Activated CD4-positive, alpha-beta T cell treated with anti-CD3 and anti-CD28 coated beads, Interleukin-2, amount 10 ng/mL, durations not matched to agents 7 days and 5 days (primary cell): ENCODE results near the gene COQ8A. TPM values are rescaled to one million over a fixed set of nuclear protein-coding genes. Genes with fewer than 3 reads are reported as not detected.

ENCODE experiments used
- CTCF ChIA-PET: fragments of 350-600 bp; sonication (Branson Sonifier 250); formaldehyde crosslinking; loops from one replicate; lab custom pipeline; 2021; ENCODE audit warnings: antibody characterized with exemption; lab: Charles Lee
- POLR2A ChIA-PET: fragments of 350-600 bp; sonication (Branson Sonifier 250); formaldehyde crosslinking; loops from one replicate; lab custom pipeline; 2021; ENCODE audit warnings: antibody characterized with exemption; lab: Charles Lee
- DNase-seq: peaks from one replicate; pipeline ENCODE4 v3.0.0-alpha.2; 2020
- H3K27ac Mint-ChIP-seq: one replicate; pipeline ENCODE4 v1.8.0; 2021; ENCODE audit warnings: mild to moderate bottlenecking, moderate library complexity, mixed read lengths
- H3K27me3 Mint-ChIP-seq: one replicate; pipeline ENCODE4 v1.8.0; 2021; ENCODE audit warnings: mixed read lengths
- H3K36me3 Mint-ChIP-seq: one replicate; pipeline ENCODE4 v1.8.0; 2021; ENCODE audit warnings: low read depth, mixed read lengths
- H3K4me1 Mint-ChIP-seq: one replicate; pipeline ENCODE4 v1.8.0; 2021; ENCODE audit warnings: mixed read lengths
- H3K4me3 Mint-ChIP-seq: one replicate; pipeline ENCODE4 v1.8.0; 2021; ENCODE audit warnings: mild to moderate bottlenecking, moderate library complexity, mixed read lengths
- H3K9me3 Mint-ChIP-seq: one replicate; pipeline ENCODE4 v1.8.0; 2021; ENCODE audit warnings: mixed read lengths
- total RNA-seq, 2 experiments: library from RNA; stranded (reverse); gene quantifications; one replicate each; pipeline ENCODE4 v1.2.3, GENCODE V29; 2021

The COQ8A gene
- total RNA-seq, 2 experiments from 2014 or later: 22.6 to 25.5 TPM

DNA sequence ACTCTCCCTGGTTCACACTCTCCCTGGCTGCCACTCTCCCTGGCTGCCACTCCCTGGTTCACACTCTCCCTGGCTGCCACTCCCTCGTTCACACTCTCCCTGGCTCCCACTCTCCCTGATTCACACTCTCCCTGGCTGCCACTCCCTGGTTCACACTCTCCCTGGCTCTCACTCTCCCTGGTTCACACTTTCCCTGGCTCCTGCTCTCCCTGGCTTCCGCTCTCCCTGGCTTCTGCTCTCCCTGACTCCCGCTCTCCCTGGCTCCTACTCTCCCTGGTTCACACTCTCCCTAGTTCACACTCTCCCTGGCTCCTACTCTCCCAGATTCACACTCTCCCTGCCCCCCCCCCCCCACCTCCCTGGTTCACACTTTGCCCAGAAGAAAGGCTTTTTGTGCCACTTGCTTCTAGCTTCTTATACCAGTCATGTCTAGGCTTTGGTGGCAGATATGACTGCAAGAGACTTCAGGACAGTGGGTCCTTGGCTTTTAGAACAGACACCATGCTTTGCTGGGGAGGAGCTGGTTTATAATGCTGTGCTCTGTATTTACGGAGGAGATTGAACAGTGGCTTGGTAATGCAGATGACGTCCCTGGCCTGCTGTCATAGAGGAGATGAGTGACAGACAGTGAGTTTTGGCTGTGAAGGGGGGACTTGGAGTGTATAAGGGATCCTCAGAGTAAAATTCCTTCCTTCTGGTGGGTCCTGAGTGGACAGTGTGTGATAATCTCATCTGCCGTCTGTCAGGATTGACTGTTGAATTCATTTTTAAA lies 17.0 kb downstream of the COQ8A start:
- ChIA-PET CTCF (interaction anchor here (1.4 kb wide), 1 partner anchor 17 kb away, joined by 3 read pairs; no protein-coding TSS in a partner anchor), POLR2A (no interaction called here)
- H3K27ac Mint-ChIP-seq: no peak overlapping the region
- no peak for DNase-seq
- H3K4me1 Mint-ChIP-seq: peaks cover 2% of the 10 kb centered on the region
- H3K4me3 Mint-ChIP-seq: no peak overlapping the region
- H3K36me3 Mint-ChIP-seq: peaks cover 23% of the 10 kb centered on the region
- H3K9me3 Mint-ChIP-seq: peaks cover 28% of the 10 kb centered on the region
- H3K27me3 Mint-ChIP-seq: no peaks in the 10 kb centered on the region

- Mint-ChIP-seq H3K27ac (no peak overlapping the region), H3K36me3 (peaks cover 23% of the 10 kb centered on the region), H3K4me1 (peaks cover 2% of the 10 kb centered on the region), H3K4me3 (no peak overlapping the region), H3K9me3 (peaks cover 28% of the 10 kb centered on the region), H3K27me3 (no peaks in the 10 kb centered on the region)
- ChIA-PET POLR2A (no interaction called here), CTCF (interaction anchor here (1.4 kb wide), 1 partner anchor 17 kb away, joined by 3 read pairs; no protein-coding TSS in a partner anchor)
- DNase-seq: no peak
Measured at GRCh38 chr1:226957714-226958113, 17.6 kb downstream of the COQ8A start.

DNA sequence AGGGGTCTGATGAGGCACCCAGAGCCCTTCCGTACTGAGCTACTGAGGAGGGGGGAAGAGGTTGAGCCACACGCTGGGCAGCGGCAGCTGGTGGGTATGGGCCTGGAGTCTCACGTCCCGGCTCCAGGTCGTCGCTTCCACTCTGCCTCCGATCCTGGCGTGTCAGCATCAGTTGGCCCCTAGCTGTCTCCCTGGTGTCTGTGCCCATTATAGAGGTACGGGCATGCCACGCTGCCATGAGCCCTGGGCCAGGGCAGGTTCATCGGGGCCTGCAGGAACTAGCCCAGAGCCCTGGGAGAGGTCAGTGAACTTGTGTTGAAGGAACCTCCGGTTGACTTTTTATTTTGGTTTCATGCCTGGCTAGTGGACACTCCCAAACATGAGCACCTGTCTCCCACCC lies 18.2 kb downstream of the COQ8A start:
- Mint-ChIP-seq H3K27me3 (no peaks in the 10 kb centered on the region), H3K36me3 (peaks cover 23% of the 10 kb centered on the region), H3K4me1 (peaks cover 2% of the 10 kb centered on the region), H3K9me3 (peaks cover 28% of the 10 kb centered on the region), H3K4me3 (no peak overlapping the region), H3K27ac (no peak overlapping the region)
- POLR2A ChIA-PET: no interaction called here
- CTCF ChIA-PET: interaction anchor here (1.4 kb wide), 1 partner anchor 16 kb away, joined by 3 read pairs; no protein-coding TSS in a partner anchor
- DNase-seq: no peak

- ChIA-PET CTCF (no interaction called here), POLR2A (no interaction called here)
- peaks cover 2% of the 10 kb centered on the region for H3K4me1 Mint-ChIP-seq
- H3K27me3 Mint-ChIP-seq: no peaks in the 10 kb centered on the region
- peaks cover 21% of the 10 kb centered on the region for H3K36me3 Mint-ChIP-seq
- no peak overlapping the region for H3K27ac Mint-ChIP-seq
- H3K9me3 Mint-ChIP-seq: peaks cover 26% of the 10 kb centered on the region
- no peak for DNase-seq
- no peak overlapping the region for H3K4me3 Mint-ChIP-seq
Measured at GRCh38 chr1:226960256-226960655, 20.2 kb downstream of the COQ8A start.

GRCh38 chr1:226960944-226961765 lies 21.1 kb downstream of the COQ8A start:
- peaks cover 2% of the 10 kb centered on the region for H3K4me1 Mint-ChIP-seq
- no peak for DNase-seq
- no peaks in the 10 kb centered on the region for H3K27me3 Mint-ChIP-seq
- ChIA-PET CTCF (no interaction called here), POLR2A (no interaction called here)
- no peak overlapping the region for H3K27ac Mint-ChIP-seq
- H3K9me3 Mint-ChIP-seq: peaks cover 24% of the 10 kb centered on the region
- H3K36me3 Mint-ChIP-seq: peaks cover 22% of the 10 kb centered on the region
- H3K4me3 Mint-ChIP-seq: no peak overlapping the region

DNA sequence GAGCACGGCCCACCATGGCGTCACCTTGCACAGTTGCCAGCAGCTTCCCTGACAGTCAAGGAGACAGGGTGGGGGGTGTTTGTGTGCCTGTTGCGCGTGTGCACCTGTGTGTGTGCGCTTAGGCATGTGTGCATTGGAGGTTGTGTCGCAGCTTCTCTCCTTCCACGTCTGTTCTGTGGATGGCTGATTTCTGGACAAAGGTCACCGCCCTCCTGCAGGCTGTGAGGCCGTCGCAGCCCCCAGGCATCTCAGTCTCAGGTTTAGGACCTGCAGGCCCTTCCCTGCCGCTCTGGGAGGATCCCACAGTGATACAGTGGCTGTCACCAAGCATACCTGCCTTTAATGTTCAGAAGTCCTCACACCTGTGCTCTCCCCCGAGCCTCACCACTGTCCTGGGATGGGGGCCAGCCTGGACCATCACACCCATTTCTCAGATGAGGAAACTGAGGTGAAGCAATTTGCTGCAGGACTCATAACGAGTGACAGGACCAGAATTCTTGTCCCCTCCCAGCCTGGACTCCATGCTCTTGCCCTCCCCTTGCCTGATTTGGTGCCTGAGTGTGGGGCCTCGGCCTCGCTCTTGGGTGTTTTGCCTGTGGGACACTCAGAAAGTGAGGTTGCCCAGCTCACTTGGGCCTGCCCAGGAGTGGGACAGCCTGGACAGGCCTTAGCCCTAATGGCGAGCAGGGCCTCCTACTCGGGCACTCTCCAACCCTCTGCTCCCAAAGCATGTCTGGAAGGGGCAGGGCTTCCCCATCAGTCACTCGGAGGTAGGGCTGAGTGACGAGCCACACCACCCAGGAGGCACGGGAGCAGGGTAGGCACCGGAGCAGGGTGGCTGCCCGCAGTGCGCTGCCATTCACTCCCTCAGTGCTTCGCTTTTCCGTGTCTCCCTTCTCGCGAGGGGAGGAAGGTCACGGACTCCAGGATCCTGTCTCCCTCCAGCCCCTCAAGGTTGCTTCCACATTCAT lies 22.6 kb downstream of the COQ8A start:
- ChIA-PET CTCF (no interaction called here), POLR2A (no interaction called here)
- no peak overlapping the region for H3K4me3 Mint-ChIP-seq
- peaks cover 2% of the 10 kb centered on the region for H3K4me1 Mint-ChIP-seq
- peaks cover 19% of the 10 kb centered on the region for H3K9me3 Mint-ChIP-seq
- H3K27ac Mint-ChIP-seq: no peak overlapping the region
- H3K36me3 Mint-ChIP-seq: peaks cover 20% of the 10 kb centered on the region
- no peak for DNase-seq
- H3K27me3 Mint-ChIP-seq: no peaks in the 10 kb centered on the region

DNA sequence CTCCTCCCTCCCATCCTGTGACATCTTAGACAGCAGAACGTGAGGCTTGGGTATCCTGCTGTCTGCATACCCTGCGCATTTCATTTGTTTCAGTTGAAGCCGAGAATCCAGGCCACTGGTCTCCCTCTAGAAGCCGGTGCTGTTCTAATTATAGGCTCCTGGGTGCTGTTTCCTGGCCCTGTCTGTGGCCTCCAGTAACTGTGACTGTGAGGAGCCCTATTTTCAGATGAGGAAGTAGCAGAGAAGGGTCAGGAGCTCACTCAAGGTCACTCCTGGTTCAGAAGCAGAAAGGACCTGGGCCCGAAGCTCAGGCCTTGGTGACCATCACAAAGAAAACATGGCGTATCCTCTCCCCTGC lies 24.0 kb downstream of the COQ8A start:
- H3K36me3 Mint-ChIP-seq: peaks cover 10% of the 10 kb centered on the region
- no peaks in the 10 kb centered on the region for H3K27me3 Mint-ChIP-seq
- H3K4me1 Mint-ChIP-seq: no peaks in the 10 kb centered on the region
- no peak overlapping the region for H3K4me3 Mint-ChIP-seq
- H3K27ac Mint-ChIP-seq: no peak overlapping the region
- CTCF ChIA-PET: no interaction called here
- peaks cover 8% of the 10 kb centered on the region for H3K9me3 Mint-ChIP-seq
- DNase-seq: no peak
- POLR2A ChIA-PET: no interaction called here

GRCh38 chr1:226964611-226965486 lies 24.8 kb downstream of the COQ8A start:
- peaks cover under 1% of the 10 kb centered on the region for H3K9me3 Mint-ChIP-seq
- H3K27me3 Mint-ChIP-seq: no peaks in the 10 kb centered on the region
- ChIA-PET CTCF (interaction anchor here (0.5 to 1.2 kb wide), 2 partner anchors 19 to 450 kb away, joined by 3 to 4 read pairs; no protein-coding TSS in a partner anchor), POLR2A (no interaction called here)
- no peak overlapping the region for H3K27ac Mint-ChIP-seq
- no peak for DNase-seq
- peaks cover 13% of the 10 kb centered on the region for H3K36me3 Mint-ChIP-seq
- H3K4me3 Mint-ChIP-seq: no peak overlapping the region
- no peaks in the 10 kb centered on the region for H3K4me1 Mint-ChIP-seq

- H3K4me1 Mint-ChIP-seq: no peaks in the 10 kb centered on the region
- H3K9me3 Mint-ChIP-seq: no peaks in the 10 kb centered on the region
- no peaks in the 10 kb centered on the region for H3K27me3 Mint-ChIP-seq
- CTCF ChIA-PET: interaction anchor here (1.2 kb wide), 1 partner anchor 18 kb away, joined by 4 read pairs; no protein-coding TSS in a partner anchor
- no peak overlapping the region for H3K4me3 Mint-ChIP-seq
- H3K27ac Mint-ChIP-seq: no peak overlapping the region
- no peak for DNase-seq
- H3K36me3 Mint-ChIP-seq: peaks cover 13% of the 10 kb centered on the region
- POLR2A ChIA-PET: no interaction called here
Measured at GRCh38 chr1:226965581-226966440, 25.7 kb downstream of the COQ8A start.

DNA sequence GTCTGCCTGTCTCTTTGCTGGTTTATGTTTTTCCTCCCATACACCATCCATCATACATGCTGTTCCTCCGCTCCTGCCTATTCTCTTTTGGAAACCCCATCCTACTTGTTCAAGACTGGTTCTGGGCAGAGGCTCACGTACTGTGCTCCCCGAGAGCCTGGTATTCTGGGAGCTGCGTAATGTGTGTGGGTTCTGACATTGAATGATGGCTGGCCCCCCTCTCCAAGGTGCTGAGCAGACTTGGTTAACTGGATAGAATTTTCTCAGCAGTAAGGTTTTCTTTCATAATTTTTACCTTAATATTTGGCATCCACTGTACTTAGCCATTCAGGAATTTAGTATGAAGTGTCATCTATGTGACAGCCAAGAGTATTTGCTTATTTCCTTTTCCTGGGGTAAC lies 26.6 kb downstream of the COQ8A start:
- CTCF ChIA-PET: no interaction called here
- Mint-ChIP-seq H3K27ac (no peak overlapping the region), H3K9me3 (peaks cover 3% of the 10 kb centered on the region), H3K4me1 (no peaks in the 10 kb centered on the region), H3K4me3 (no peak overlapping the region), H3K36me3 (peaks cover 15% of the 10 kb centered on the region), H3K27me3 (no peaks in the 10 kb centered on the region)
- DNase-seq: no peak
- POLR2A ChIA-PET: no interaction called here

DNA sequence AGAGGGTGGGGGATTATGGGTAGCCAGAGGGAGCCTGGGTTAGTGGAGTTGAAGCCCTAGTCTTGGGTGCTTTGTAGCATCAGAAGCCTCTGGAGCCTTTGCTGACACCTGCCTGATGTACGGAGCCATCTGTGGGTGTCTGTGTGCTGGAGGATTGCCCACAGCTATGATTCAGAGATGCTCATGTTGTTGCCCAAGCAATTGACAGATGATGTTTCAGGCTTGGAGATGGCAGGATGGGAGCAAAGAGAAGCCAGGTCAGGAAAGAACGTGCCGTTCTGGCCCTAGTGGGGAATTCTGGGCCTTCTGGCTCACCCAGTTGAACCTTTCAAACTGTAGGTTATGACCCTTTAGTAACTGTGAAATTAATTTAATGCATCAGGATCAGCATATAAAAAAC lies 27.6 kb downstream of the COQ8A start:
- H3K27me3 Mint-ChIP-seq: no peaks in the 10 kb centered on the region
- H3K4me3 Mint-ChIP-seq: no peak overlapping the region
- no peak overlapping the region for H3K27ac Mint-ChIP-seq

More for the DNA sequence above, 27.6 kb downstream of the COQ8A start:
- POLR2A ChIA-PET: no interaction called here
- CTCF ChIA-PET: no interaction called here
- no peak for DNase-seq
- Mint-ChIP-seq H3K36me3 (peaks cover 21% of the 10 kb centered on the region), H3K9me3 (peaks cover 8% of the 10 kb centered on the region), H3K4me1 (no peaks in the 10 kb centered on the region)
